C1 segment of cervical spinal cord (tissue), 14 donors: ENCODE results near the gene RAP1A.

Source experiments
- DNase-seq, 14 donors: peaks; one replicate each; lab custom pipeline; 2025; lab: John Stamatoyannopoulos, UW

The RAP1A gene

DNA sequence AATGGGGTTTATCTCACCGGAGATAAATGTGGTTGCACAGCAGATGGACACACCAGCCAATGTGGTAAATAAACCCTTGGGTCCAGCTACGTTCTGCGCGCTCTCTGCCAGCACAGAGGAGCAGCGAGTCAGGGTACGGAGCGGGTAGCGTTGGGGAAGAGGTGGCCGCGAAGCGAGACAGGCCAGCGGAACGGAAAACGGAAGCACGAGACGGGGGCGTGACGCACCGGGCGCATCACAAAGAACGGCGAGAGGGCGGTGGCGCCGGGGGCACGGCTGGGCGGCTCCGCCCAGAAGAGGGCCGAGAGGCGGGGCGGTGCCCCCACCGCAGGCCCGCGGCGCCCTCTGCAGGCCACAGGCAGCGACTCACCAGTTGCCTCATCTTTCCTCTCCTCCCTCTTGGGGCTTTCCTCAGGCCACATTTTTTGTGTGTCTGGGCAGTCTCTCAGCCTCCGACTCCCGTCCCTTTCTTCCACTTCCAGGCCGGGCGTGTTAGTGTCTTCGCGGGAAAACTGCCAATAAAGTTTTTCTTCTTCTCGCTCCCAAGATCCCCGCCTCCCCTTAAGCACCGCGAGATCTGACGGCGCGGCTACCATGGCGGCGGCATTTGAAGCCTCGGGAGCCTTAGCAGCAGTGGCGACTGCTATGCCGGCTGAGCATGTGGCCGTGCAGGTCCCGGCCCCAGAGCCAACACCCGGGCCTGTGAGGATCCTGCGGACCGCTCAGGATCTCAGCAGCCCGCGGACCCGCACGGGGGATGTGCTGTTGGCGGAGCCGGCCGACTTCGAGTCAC is 135.9 kb downstream of the RAP1A start, which contains the start of gene DDX20:
DDX20 (plus strand) TSS at position 571 of the 793 bp plus-strand sequence; CDS start at position 595, 24 bp downstream.
- DNase-seq: peak; percentile 64 to 95 (median 86)

DNA sequence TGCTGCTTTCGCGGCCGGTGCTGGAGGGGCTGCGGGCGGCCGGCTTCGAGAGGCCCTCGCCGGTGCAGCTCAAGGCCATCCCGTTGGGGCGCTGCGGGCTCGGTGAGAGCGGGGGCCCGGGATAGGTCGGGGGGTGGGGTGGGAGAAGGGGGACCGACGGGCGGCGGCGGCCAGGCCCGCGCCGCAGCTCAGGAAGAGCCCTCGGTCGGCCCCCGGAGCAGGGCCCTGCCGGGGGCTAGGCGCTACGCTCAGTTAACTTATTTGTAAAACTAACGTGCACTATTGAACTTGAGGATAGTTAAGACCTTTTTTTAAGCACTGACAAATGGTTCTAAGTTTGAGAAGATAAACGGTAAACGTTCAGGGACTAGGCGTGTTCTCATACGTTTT is 136.5 kb downstream of the RAP1A start:
- DNase-seq: no peak

DNA sequence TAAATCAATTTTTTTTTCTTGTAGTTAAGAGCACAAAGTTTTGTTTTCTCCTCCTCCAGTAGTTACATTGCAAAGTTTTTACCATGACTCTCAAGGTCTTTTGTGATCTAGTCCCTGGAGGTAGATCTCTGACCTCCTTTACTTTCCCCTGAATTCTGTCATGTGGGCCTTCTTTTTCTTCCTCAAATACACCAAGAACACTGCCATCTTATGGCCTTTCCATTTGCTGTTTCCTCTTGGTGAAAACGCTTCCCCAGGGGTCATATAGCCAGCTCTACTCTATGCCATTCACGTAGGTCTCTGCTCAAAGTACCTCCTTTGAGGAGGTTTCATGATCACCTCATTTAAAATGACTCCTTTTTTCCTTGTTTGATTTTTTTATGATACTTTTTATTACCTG is 138.8 kb downstream of the RAP1A start:
- no peak for DNase-seq

DNA sequence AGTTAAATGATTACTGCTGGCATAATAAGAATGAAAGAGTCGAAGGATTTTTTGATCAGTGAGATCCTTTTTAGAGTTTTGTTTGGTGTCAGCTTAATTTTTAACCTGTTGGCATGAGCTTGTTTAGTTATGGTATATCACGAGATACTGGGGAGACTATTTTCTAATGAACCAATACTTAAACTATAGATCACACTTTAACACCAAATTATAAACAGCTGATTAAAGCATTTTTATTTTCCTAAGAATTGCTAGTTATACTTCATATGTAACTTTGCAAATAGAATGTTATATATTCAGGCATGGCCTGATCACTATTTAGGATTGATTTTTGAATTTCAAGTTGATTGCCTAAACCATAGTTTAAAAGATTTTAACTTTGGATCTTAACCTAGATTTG is 142.1 kb downstream of the RAP1A start:
- DNase-seq: no peak

DNA sequence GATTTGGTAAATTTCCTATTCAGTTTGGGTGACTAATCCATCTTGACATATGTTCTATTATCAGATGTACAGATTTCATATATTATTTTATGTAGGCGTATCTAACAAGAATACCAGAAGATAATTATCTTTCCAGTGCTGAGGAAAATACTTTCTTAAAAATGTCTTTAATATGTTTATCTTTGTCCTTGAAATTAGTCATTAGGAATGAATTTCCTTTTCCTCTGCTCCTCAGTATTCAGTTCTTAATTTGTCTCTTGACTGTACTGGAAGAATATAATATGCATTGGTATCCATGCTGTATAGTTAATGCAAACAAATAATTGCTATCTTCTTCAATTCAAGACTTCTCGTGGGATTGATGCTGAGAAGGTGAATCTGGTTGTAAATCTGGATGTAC is 142.7 kb downstream of the RAP1A start:
- no peak for DNase-seq
